CD4-positive, alpha-beta T cell treated with Interleukin-15 for 1 hour (primary cell): ENCODE measurements around the gene PIGU.
"Not testable (repeated sequence)": the region's sequence is repeated elsewhere in the genome, so short reads cannot be mapped to it uniquely, and the experiment has no call there.

ENCODE experiments used
- DNase-seq: peaks from one replicate; pipeline ENCODE4 v3.0.0-alpha.2; 2020

The PIGU gene

DNA sequence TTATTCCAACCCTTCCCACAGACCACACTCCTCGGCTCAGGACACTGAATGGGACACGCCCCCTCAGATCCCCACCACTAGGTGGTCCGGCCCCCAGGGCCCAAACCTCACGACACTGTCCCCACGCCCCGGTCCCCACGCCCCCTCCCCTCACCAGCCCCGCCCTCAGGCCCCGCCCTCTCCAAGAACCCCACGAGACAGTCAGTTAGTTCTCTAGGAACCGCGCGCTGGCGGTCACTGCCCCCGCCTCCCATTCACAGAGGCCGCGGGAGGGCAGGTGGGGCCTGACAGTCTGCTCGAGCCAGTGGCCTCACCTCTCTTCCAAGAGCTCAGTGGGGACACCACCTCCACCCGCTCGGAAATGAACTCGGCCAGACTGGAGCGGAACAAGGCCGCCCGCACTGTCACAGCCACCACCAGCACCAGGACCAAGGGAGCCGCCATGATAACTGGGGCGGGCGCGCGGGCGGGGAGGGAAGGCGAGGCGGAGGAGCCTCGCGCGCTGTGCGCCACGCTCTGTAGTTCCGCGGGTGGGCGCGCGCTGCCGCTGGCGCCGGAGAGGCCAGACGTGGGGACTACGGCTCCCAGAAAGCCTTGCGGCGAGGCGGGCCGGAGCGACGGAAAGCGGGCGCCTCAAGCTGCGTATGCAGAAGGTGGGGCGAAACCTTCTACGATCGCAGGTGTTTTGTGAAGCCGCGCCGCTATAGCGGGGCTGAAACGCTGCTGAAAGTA lies at the start of gene PIGU:
Gene PIGU (minus strand): TSS at position 451 of the 732 bp plus-strand sequence. CDS start 7 bp downstream, at position 444.
- DNase-seq: peak; percentile 95

DNA sequence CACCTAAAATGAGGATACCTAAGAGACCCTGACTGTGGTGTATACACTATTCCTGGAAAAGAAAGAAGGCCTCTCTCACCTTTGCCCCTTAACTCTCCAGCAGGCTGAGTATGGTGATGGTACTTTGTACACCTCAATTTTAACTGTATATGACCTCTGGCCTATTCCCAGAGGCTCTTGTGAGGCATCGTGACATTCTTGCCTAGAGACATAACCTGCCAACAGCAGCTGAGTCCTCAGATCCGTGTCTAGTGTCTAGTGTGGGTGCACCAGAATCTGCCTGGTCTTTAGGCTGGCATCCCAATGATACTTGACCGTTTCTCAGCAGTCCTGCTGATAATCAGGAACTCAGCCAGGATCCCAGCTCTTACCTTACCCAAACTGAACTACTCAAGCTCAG lies 47.3 kb upstream of the PIGU start:
- no peak for DNase-seq

GRCh38 chr20:34722560-34722959 lies 45.7 kb upstream of the PIGU start:
- DNase-seq: not testable (repeated sequence)

DNA sequence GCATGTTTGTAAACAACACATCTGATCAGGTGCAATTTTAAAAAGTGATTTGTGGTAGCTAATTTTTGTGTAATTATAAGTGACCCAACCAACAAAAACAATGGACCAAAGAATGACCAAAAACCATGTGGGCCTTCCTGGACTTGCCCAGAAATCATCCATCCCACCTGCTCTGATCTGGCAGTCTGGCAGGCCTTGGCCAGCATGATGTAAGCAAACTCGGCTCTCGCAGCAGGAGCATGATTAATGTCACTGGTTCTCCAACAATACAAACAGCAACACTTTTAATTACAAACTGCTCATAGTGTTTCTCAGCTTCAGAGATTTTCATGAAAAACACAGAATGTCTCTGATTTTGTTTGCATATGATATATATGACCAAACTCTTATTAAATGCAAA lies 43.4 kb upstream of the PIGU start:
- DNase-seq: no peak

GRCh38 chr20:34719242-34720017 lies 42.5 kb upstream of the PIGU start:
- DNase-seq: not testable (repeated sequence)

GRCh38 chr20:34717230-34718095 lies 40.6 kb upstream of the PIGU start:
- DNase-seq: no peak

GRCh38 chr20:34716921-34717229 lies 40.0 kb upstream of the PIGU start:
- no peak for DNase-seq

DNA sequence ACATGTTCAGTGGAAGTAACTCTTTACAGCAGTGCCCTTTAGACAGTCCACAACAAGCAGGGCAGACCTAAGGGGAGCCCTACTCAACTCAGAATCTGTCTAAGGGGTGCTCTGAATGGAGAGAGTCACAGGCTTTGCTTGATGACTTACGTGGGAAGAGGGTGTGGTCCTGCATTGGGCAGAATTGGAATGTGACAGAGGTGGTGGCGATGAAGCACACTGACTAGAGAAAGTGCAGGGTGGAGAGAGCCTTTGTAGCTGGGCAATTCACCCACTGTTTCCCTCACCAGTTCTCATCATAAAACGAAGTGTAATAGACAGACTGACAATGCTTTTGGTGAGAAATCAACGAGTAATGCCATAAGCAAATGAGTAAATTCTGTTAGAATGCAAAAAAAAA lies 38.5 kb upstream of the PIGU start:
- no peak for DNase-seq

DNA sequence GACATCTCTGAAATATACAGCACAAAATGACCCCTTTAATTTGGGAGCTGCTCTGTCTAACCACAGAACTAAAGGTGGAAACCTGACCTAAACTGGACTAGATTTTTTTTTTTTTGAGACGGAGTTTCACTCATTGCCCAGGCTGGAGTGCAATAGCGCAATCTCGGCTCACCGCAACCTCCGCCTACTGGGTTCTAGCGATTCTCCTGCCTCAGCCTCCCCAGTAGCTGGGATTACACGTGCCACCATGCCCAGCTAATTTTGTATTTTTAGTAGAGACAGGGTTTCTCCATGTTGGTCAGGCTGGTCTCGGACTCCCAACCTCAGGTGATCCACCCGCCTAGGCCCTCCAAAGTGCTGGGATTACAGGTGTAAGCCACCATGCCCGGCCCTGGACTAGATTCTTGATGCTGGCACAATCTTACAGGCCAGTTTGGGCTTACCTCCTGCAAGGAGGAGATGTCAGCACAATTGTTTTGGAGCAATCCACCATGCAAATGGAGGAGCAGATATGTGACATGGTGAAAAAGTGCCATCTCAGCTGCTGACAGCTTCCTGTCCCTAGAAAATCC lies 37.1 kb upstream of the PIGU start:
- not testable (repeated sequence) for DNase-seq

- DNase-seq: no peak
Observed at GRCh38 chr20:34713194-34713943, 36.5 kb upstream of the PIGU start.

DNA sequence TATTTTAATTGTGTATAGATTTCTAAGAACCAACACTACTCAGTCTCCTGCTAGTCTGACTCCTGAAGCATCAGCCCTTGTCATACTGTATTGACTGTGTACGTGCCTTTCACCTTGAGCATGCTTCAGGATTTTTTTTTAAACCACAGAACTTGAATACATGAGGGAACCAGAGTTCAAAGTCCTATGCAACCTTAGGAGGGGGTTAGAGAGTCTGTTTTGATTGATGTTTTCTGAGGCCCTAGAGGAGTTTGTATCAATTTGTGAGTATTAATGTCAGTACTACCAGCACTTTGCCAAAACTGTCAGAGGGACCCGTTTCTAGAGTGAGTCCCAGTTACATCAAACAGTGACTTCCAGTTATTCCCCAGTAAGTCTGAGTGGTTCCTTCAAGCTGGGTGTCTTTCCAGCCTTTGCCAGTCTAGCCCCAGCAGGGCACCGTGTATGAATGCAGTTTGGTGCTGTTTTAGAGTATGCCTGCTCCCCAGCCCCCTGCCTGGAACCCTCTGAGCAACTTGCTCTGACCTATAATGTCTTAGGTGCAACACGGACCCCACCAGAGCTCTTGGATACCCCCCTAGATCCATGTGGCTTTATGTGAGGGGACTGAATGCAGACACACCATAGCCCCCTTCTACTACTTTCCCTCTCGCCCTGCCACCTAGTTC lies 35.8 kb upstream of the PIGU start:
- DNase-seq: no peak

- no peak for DNase-seq
Observed at GRCh38 chr20:34711813-34712430, 35.0 kb upstream of the PIGU start.

GRCh38 chr20:34710861-34711574 lies 34.1 kb upstream of the PIGU start:
- DNase-seq: peak; percentile 20

DNA sequence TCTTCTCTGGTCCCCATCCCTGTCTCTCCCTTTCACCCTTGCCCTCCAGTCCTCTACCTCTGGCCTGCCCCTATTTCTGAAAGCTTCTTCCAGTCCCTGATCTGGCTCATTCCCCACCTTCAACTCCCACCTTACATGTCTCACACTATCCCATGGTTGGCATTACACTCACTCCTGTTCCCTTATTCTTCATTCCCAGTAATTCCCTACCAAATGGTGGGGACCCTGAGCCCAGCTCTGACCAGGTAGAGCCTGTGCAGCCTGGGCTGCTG lies 33.6 kb upstream of the PIGU start:
- DNase-seq: no peak

DNA sequence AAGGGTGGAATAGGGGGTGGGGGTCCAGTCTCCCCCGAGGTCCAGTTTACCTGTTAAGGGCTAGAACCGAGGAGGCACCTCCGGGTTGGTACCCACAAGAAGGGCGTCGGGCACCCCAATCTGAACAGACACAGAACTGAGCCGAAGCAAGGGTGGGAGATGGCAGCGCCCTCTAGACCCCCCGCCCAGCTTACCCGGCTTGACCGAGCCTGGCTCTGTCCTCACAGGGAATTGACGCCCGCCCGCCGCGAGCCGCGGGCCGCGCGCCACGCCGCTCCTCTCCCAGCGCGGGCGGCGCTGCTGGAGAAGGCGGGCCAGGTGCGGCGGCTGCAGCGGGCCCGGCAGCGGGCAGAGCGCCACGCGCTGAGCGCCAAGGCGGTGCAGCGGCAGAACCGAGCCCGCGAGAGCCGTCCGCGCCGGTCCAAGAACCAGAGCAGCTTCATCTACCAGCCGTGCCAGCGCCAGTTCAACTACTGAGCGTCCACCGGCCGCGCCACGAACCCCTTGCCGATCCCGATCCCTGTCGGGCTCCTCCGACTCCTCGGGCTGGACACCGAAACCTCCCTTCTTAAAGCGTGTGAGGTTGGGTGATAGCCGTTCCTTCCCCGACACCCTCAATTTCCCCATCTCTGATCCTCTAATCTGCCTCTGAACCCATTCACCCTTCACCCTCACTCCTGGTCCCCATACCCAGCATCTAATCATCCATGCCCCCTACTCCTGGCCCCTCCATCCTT lies 33.1 kb upstream of the PIGU start:
- DNase-seq: peak; percentile 52

DNA sequence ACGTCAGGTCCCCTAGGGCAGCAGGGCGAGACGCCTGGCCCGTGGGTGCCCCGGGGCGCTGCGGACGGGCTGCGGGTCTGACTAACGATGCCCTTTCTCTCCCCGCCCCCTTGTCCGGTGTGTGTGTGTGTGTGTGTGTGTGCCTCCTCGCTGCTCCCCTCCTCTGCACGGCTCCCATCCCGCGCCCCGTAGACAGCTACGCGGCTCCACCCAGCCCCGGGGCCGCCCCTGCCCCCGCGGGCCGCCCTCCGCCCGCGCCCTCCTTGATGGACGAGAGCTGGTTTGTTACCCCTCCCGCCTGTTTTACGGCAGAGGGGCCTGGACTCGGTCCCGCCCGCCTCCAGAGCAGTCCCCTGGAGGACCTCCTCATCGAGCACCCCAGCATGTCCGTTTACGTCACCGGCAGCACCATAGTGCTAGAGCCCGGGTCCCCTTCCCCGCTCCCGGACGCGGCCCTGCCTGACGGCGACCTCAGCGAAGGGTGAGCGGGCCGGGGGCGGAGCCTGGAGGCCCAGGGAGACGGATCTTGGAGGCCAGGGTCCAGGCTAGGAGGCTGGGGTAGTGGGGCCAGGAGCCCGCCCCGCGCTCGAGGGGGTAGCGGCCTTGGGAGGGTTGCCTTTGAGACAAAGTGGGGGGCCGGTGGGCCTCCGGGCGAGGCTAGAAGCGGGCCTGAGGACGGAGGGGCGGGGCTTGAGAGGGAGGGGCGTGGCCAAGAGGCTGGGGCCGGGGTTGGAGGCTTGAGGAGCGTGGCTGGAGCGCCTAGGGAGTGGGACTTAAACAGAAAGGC lies 32.3 kb upstream of the PIGU start:
- peak; percentile 84 for DNase-seq

GRCh38 chr20:34708621-34709043 lies 31.7 kb upstream of the PIGU start:
- DNase-seq: peak; percentile 58

- no peak for DNase-seq
Observed at GRCh38 chr20:34706912-34707784, 30.3 kb upstream of the PIGU start.
